ENCODE data around the gene MAP1S.
A peak's percentile ranks its signal among the peaks of the same experiment; 100 is the strongest.

Gene MAP1S

GRCh38 chr19:17716309-17716929 is 2.9 kb upstream of the MAP1S start:
- no peak overlapping the region for H3K4me3 ChIP-seq (ENCODE audit: low read depth, low read length)
- no peak for DNase-seq (ENCODE audit: low read depth)
- peak; percentile 14 for TF ChIP-seq CTCF (IDR thresholded peaks at IDR 0.05; ENCODE audit: insufficient read depth, low read depth, low read length, missing control alignments)

DNA sequence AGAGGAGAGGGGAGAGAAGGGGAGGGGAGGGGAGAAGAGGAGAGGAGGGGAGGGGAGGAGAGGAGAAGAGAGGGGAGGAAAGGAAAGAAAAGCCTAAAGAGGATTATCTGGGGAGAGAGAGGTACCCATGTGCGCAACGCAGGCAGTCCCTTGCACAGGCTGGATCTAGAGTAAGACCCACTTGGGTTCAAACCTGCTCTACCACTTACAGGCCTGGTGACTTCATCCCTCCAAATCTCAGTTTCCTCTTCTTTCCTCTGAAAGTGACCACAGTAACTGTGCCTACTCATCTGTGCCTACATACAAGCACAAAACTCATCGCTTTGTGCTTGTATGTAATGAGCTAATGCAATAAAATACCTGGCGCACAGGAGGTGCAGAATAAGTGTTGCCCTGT is 732 bp upstream of the MAP1S start:
- no peak for TF ChIP-seq CTCF (IDR thresholded peaks at IDR 0.05; ENCODE audit: insufficient read depth, low read depth, low read length, missing control alignments)
- peak; percentile 21 for DNase-seq (ENCODE audit: low read depth)
- H3K4me3 ChIP-seq (ENCODE audit: low read depth, low read length), result no peak overlapping the region

GRCh38 chr19:17719730-17720400 is 585 bp downstream of the MAP1S start:
- peak; percentile 15 for DNase-seq (ENCODE audit: low read depth)
- TF ChIP-seq CTCF (IDR thresholded peaks at IDR 0.05; ENCODE audit: insufficient read depth, low read depth, low read length, missing control alignments), result no peak
- H3K4me3 ChIP-seq (ENCODE audit: low read depth, low read length), result peak overlapping the region; percentile 61

- peak overlapping the region; percentile 61 for H3K4me3 ChIP-seq (ENCODE audit: low read depth, low read length)
- no peak for TF ChIP-seq CTCF (IDR thresholded peaks at IDR 0.05; ENCODE audit: insufficient read depth, low read depth, low read length, missing control alignments)
- no peak for DNase-seq (ENCODE audit: low read depth)
Observed at GRCh38 chr19:17720440-17720839, 1.2 kb downstream of the MAP1S start.

GRCh38 chr19:17721111-17721628 is 1.9 kb downstream of the MAP1S start:
- no peak for DNase-seq (ENCODE audit: low read depth)
- TF ChIP-seq CTCF (IDR thresholded peaks at IDR 0.05; ENCODE audit: insufficient read depth, low read depth, low read length, missing control alignments), result no peak
- no peak overlapping the region; the same call in 1 of the 2 replicates for H3K4me3 ChIP-seq (ENCODE audit: low read depth, low read length)

DNA sequence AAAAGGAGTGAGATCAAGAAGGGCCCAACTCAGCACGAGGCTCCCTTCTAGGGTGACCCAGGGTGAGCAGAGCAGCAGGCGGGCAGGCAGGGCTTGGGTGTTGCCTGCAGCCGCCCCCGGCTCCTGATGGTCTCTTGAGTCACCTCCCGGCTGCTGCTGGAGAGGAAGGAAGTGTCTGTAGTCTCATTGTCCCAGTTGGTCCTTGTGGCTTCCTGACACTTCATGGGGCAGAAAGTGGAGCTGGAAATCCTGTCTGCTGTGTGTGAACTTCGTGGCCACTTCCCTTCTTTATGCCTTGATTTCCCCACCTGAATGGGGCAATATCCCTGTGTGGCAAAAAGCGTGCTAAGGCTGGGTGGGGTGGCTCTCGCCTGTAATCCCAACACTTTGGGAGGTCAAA is 2.5 kb downstream of the MAP1S start:
- H3K4me3 ChIP-seq (ENCODE audit: low read depth, low read length), result no peak overlapping the region
- TF ChIP-seq CTCF (IDR thresholded peaks at IDR 0.05; ENCODE audit: insufficient read depth, low read depth, low read length, missing control alignments), result no peak
- DNase-seq (ENCODE audit: low read depth), result no peak
